Measurements from ENCODE around the gene ARL6IP5. TPM values are rescaled to one million over a fixed set of nuclear protein-coding genes. Genes with fewer than 3 reads are reported as not detected.

The ARL6IP5 gene
- total and polyA plus RNA-seq, 10 donors, result 106 to 148 (median 125) TPM

- 60 to 85% (median 69%) methylated on average over 5 of the region's 5 CpGs for WGBS, 5 donors
- no peak for DNase-seq
- H3K4me3 ChIP-seq, result no peak overlapping the region
- H3K9me3 ChIP-seq, result no peaks in the 10 kb centered on the region
- peaks cover 0 to 28% (median 24%) of the 10 kb centered on the region in 6 donors for H3K36me3 ChIP-seq
- intact Hi-C loops (cut with DNase I; ENCODE audit: low total_unique reads), result no loop called here
- no peaks in the 10 kb centered on the region for H3K27me3 ChIP-seq (replicated peaks in 1 of 7)
- peaks cover 0 to 31% (median 14%) of the 10 kb centered on the region in 6 donors for H3K4me1 ChIP-seq
- TF ChIP-seq POLR2A (IDR thresholded peaks at IDR 0.05) (no peak), CTCF (IDR thresholded peaks at IDR 0.05 in 8 of 11, conservative IDR thresholded peaks at IDR 0.05 in 3 of 11) (no peak), POLR2AphosphoS5 (IDR thresholded peaks at IDR 0.05) (no peak)
- no peak overlapping the region for H3K27ac ChIP-seq
These were observed 24.1 kb downstream of the ARL6IP5 start for GRCh38 chr3:69108811-69109210.

- WGBS, 5 donors, result 75 to 91% (median 84%) methylated on average over 1 of the region's 1 CpG
- H3K27ac ChIP-seq, result no peak overlapping the region
- intact Hi-C loops (cut with DNase I; ENCODE audit: low total_unique reads), result no loop called here
These were observed 26.3 kb downstream of the ARL6IP5 start for GRCh38 chr3:69110941-69111546.

GRCh38 chr3:69113536-69113935 is 28.8 kb downstream of the ARL6IP5 start:
- no peaks in the 10 kb centered on the region for H3K36me3 ChIP-seq
- intact Hi-C loops (cut with DNase I; ENCODE audit: low total_unique reads), result no loop called here
- H3K27me3 ChIP-seq (replicated peaks in 1 of 7), result no peaks in the 10 kb centered on the region
- H3K27ac ChIP-seq, result no peak overlapping the region
- no peaks in the 10 kb centered on the region for H3K9me3 ChIP-seq
- TF ChIP-seq CTCF (IDR thresholded peaks at IDR 0.05 in 8 of 11, conservative IDR thresholded peaks at IDR 0.05 in 3 of 11), result no peak
- no peak for TF ChIP-seq POLR2AphosphoS5 (IDR thresholded peaks at IDR 0.05)
- no peaks in the 10 kb centered on the region for H3K4me1 ChIP-seq
- no peak for DNase-seq
- WGBS, 5 donors, result 85 to 94% (median 92%) methylated on average over 3 of the region's 3 CpGs
- H3K4me3 ChIP-seq, result no peak overlapping the region

More at GRCh38 chr3:69110941-69111546, 26.3 kb downstream of the ARL6IP5 start:
- H3K4me3 ChIP-seq, result no peak overlapping the region
- H3K36me3 ChIP-seq, result peaks cover 0 to 6% (median 3%) of the 10 kb centered on the region in 6 donors
- no peak for TF ChIP-seq POLR2A (IDR thresholded peaks at IDR 0.05)
- no peak for TF ChIP-seq POLR2AphosphoS5 (IDR thresholded peaks at IDR 0.05)
- no peak for TF ChIP-seq CTCF (IDR thresholded peaks at IDR 0.05 in 8 of 11, conservative IDR thresholded peaks at IDR 0.05 in 3 of 11)
- H3K9me3 ChIP-seq, result no peaks in the 10 kb centered on the region
- DNase-seq, result no peak
- peaks cover 0 to 10% (median under 1%) of the 10 kb centered on the region in 6 donors for H3K4me1 ChIP-seq
- H3K27me3 ChIP-seq (replicated peaks in 1 of 7), result no peaks in the 10 kb centered on the region

- Histone ChIP-seq H3K27me3 (replicated peaks in 1 of 7) (no peaks in the 10 kb centered on the region), H3K4me1 (peaks cover 0 to 1% (median 0%) of the 10 kb centered on the region in 6 donors), H3K9me3 (no peaks in the 10 kb centered on the region), H3K27ac (no peak overlapping the region), H3K4me3 (no peak overlapping the region), H3K36me3 (no peaks in the 10 kb centered on the region)
- intact Hi-C loops (cut with DNase I; ENCODE audit: low total_unique reads), result no loop called here
- TF ChIP-seq POLR2A (IDR thresholded peaks at IDR 0.05), result no peak
- no peak for DNase-seq
- WGBS, 5 donors, result 74 to 85% (median 82%) methylated on average over 2 of the region's 2 CpGs
These were observed 31.0 kb downstream of the ARL6IP5 start for GRCh38 chr3:69115731-69116130.
